Measurements from ENCODE around the gene CBARP.
"Not testable (repeated sequence)": the region's sequence is repeated elsewhere in the genome, so short reads cannot be mapped to it uniquely, and the experiment has no call there.

The CBARP gene

GRCh38 chr19:1205114-1206099, 32.4 kb downstream of the CBARP start, which contains the start of gene STK11:
TSS of gene STK11 (plus strand) at chr19:1205778. CDS start at chr19:1206914, 1,136 bp downstream.
- peak; percentile 85 for DNase-seq (ENCODE audit: low read depth)
- peak within 1 kb of the TSS; percentile 80 for H3K4me3 ChIP-seq (ENCODE audit: low read length)
- no peak for TF ChIP-seq CTCF (conservative IDR thresholded peaks at IDR 0.05; ENCODE audit: low read depth, low read length)

- H3K4me3 ChIP-seq (ENCODE audit: low read length); DNase-seq (ENCODE audit: low read depth): not testable (repeated sequence)
Measured at GRCh38 chr19:1200614-1201013, 37.2 kb downstream of the CBARP start.

GRCh38 chr19:1199531-1199930, 38.3 kb downstream of the CBARP start:
- no peak for DNase-seq (ENCODE audit: low read depth)
- no peak for TF ChIP-seq CTCF (conservative IDR thresholded peaks at IDR 0.05; ENCODE audit: low read depth, low read length)
- no peak overlapping the region for H3K4me3 ChIP-seq (ENCODE audit: low read length)

- no peak for DNase-seq (ENCODE audit: low read depth)
- no peak overlapping the region for H3K4me3 ChIP-seq (ENCODE audit: low read length)
- no peak for TF ChIP-seq CTCF (conservative IDR thresholded peaks at IDR 0.05; ENCODE audit: low read depth, low read length)
Measured at GRCh38 chr19:1189419-1189818, 48.4 kb downstream of the CBARP start.

GRCh38 chr19:1183543-1184172, 54.1 kb downstream of the CBARP start:
- no peak for TF ChIP-seq CTCF (conservative IDR thresholded peaks at IDR 0.05; ENCODE audit: low read depth, low read length)
- no peak for DNase-seq (ENCODE audit: low read depth)
- no peak overlapping the region for H3K4me3 ChIP-seq (ENCODE audit: low read length)

- TF ChIP-seq CTCF (conservative IDR thresholded peaks at IDR 0.05; ENCODE audit: low read depth, low read length): no peak
- DNase-seq (ENCODE audit: low read depth): no peak
- no peak overlapping the region for H3K4me3 ChIP-seq (ENCODE audit: low read length)
Measured at GRCh38 chr19:1182727-1183126, 55.1 kb downstream of the CBARP start.

- no peak for DNase-seq (ENCODE audit: low read depth)
- no peak for TF ChIP-seq CTCF (conservative IDR thresholded peaks at IDR 0.05; ENCODE audit: low read depth, low read length)
- H3K4me3 ChIP-seq (ENCODE audit: low read length): no peak overlapping the region
Measured at GRCh38 chr19:1182068-1182467, 55.7 kb downstream of the CBARP start.

Data from retinal pigment epithelial cell (primary cell).